OCI-LY3 (cell line): ENCODE results near the gene PADI2.

Experiments used
- EZH2phosphoT487 ChIP-seq: fragments of 200-600 bp; shearing (Covaris generic); IDR thresholded peaks from 2 replicates; pipeline ENCODE4 v1.6.1; 2018; ENCODE audit warnings: antibody characterized with exemption, mixed run types, low read depth
- TF ChIP-seq, protein P1 (sequence below): fragments of 200-600, 300-600 bp; sonication (generic); IDR thresholded peaks from 2 replicates; pipeline ENCODE4 v1.5.1; 2014; ENCODE audit warnings: antibody characterized with exemption, low read length, low read depth

DNA sequence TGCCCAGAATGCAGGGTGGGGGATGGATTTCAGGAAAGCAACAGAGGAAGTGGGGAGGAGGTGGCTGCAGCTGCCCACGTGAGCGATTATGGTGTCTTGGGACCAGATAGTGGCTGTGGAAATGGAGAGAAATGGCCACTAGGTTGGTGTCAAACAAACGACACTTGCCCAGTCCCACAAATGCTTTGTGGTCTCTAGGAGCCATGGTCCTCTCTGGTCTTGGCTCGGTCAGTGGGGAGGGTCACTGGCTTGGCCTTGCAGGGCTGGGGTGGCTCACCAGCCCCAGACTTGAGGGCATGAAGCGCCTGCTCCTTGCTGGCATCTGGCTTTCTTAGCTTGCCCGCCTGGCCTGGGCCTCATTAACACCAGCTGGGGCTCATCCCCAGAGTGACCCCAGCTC, 7.2 kb downstream of the PADI2 start:
- TF ChIP-seq, protein P1, sequence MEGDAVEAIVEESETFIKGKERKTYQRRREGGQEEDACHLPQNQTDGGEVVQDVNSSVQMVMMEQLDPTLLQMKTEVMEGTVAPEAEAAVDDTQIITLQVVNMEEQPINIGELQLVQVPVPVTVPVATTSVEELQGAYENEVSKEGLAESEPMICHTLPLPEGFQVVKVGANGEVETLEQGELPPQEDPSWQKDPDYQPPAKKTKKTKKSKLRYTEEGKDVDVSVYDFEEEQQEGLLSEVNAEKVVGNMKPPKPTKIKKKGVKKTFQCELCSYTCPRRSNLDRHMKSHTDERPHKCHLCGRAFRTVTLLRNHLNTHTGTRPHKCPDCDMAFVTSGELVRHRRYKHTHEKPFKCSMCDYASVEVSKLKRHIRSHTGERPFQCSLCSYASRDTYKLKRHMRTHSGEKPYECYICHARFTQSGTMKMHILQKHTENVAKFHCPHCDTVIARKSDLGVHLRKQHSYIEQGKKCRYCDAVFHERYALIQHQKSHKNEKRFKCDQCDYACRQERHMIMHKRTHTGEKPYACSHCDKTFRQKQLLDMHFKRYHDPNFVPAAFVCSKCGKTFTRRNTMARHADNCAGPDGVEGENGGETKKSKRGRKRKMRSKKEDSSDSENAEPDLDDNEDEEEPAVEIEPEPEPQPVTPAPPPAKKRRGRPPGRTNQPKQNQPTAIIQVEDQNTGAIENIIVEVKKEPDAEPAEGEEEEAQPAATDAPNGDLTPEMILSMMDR, result no peak
- TF ChIP-seq EZH2phosphoT487, result no peak
